GM12873 (cell line): ENCODE measurements around the gene TM4SF20.

Experiments
- CTCF ChIP-seq: IDR thresholded peaks from 2 replicates; pipeline ENCODE4 v1.5.1; 2012; ENCODE audit warnings: low read depth, mild to moderate bottlenecking, moderate library complexity, low read length, control low read depth; ENCODE audit not compliant: insufficient read depth; ENCODE audit errors: missing control alignments

TM4SF20 gene

DNA sequence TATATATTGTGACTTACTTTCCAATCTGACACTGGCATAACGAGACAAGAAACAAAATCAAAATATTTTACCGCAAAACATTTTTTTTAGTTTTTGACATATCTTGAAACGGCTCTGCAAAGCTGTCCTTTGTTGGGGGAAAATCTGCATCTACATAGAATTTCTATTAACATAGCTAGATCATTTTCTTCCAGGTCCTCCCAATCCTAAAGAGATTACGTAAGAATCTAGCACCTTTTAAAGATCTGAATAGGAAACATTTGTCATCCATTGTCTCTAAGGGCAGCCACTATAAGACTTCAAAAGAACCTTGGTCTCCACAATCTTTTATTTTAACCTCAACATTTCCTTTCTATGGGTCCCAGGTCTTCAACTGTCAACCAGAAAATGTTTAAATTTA is 55.3 kb downstream of the TM4SF20 start:
- no peak for TF ChIP-seq CTCF

- TF ChIP-seq CTCF: no peak
Observed at GRCh38 chr2:227322530-227323205, 56.4 kb downstream of the TM4SF20 start.

- TF ChIP-seq CTCF: no peak
Observed at GRCh38 chr2:227320305-227321094, 58.6 kb downstream of the TM4SF20 start.

DNA sequence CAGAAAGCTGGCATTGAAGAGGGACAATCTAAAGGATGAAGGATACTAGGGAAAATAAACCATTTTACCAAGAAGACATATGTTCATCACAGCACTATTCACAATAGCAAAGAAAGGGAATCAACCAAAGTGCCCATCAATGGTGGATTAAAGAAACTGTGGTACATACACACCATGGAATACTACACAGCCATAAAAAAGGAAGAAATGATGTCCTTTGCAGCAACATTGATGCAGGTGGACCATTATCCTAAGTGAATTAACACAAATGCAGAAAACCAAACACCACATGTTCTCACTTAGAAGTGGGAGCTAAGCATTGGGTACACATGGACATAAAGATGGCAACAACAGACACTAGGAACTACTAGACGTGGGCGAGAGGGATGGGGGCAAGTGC is 61.3 kb downstream of the TM4SF20 start:
- TF ChIP-seq CTCF: no peak

DNA sequence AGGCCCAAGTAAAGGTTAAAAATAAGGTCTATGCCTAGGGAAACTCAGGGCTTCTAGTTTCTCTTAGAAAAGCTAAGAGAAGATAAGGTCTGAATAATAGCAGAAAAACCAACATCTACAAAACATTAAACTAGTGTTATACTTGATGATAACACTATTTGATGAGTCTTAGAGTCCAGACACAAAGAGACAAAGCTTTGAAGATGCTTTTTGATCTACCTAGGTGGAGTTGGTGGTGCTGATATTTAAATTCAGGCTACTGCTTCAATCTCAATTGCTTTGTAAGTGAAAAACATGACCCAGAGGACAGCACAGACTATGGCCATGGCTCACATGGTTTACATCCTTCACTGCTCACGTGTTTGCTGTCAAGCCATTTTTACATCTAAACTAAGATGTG is 65.8 kb downstream of the TM4SF20 start:
- no peak for TF ChIP-seq CTCF

DNA sequence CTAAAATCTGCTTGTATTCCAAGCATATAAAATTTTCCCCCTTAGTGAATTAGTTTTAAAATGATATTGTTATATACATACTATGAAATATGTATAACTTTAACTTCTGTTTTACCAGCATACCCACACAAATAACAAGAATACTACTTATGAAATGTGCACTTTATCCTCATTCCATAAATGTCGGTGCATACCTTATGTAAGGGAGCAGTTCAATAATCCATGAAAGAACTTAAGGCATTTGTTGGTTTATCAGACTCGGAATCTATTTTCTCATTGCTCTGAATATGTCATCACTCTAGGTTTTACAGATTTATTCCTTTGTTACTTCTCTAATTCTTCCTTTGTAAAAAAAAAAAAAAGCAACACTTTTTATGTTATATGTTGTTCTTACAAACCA is 66.5 kb downstream of the TM4SF20 start:
- TF ChIP-seq CTCF: no peak
